Fibroblast of lung (primary cell): Measurements from ENCODE around the gene PVRIG. TPM values are rescaled to one million over a fixed set of nuclear protein-coding genes. Genes with fewer than 3 reads are reported as not detected.
A peak's percentile ranks its signal among the peaks of the same experiment; 100 is the strongest.
"Not testable (repeated sequence)": the region's sequence is repeated elsewhere in the genome, so short reads cannot be mapped to it uniquely, and the experiment has no call there.

Experiments
- DNase-seq, 2 donors: peaks; one replicate each; pipeline versions ENCODE4 v3.0.0 to v3.0.0-alpha.2; 2010; ENCODE audit warnings: low read depth in 2 of 2
- H2AFZ ChIP-seq: 2 replicates; pipeline ENCODE4 v1.5.1; 2012; ENCODE audit warnings: low read length, control low read depth, inconsistent platforms
- H3K27ac ChIP-seq: 2 replicates; pipeline ENCODE4 v1.5.1; 2011; ENCODE audit warnings: low read length, control low read depth; ENCODE audit not compliant: insufficient read depth
- H3K27me3 ChIP-seq: 2 replicates; pipeline ENCODE4 v1.5.1; 2011; ENCODE audit warnings: mild to moderate bottlenecking, low read length; ENCODE audit not compliant: control insufficient read depth, insufficient read depth
- H3K36me3 ChIP-seq: 2 replicates; pipeline ENCODE4 v1.5.1; 2011; ENCODE audit warnings: low read length; ENCODE audit not compliant: control insufficient read depth, insufficient read depth
- H3K4me1 ChIP-seq: 2 replicates; pipeline ENCODE4 v1.5.1; 2011; ENCODE audit warnings: low read length; ENCODE audit not compliant: control insufficient read depth, insufficient read depth; ENCODE audit errors: extremely low read depth
- H3K4me2 ChIP-seq: 2 replicates; pipeline ENCODE4 v1.5.1; 2011; ENCODE audit warnings: low read length, control low read depth; ENCODE audit not compliant: insufficient read depth; ENCODE audit errors: extremely low read depth
- H3K4me3 ChIP-seq, 4 experiments: fragments of 200-600 bp in 1 of 4; sonication (generic) in 1 of 4; replicated peaks in 1 of 4; 2 replicates each; pipeline ENCODE4 v1.5.1; 2011 to 2016; ENCODE audit warnings: low read length in 4 of 4, low read depth in 3 of 4, mild to moderate bottlenecking in 3 of 4, control low read depth in 2 of 4, inconsistent platforms in 1 of 4, mixed read lengths in 1 of 4; ENCODE audit not compliant: insufficient read depth in 1 of 4; ENCODE audit errors: control extremely low read depth in 1 of 4
- H3K79me2 ChIP-seq: 2 replicates; pipeline ENCODE4 v1.5.1; 2012; ENCODE audit warnings: mild to moderate bottlenecking, low read length, inconsistent platforms; ENCODE audit not compliant: control insufficient read depth, insufficient read depth
- H3K9ac ChIP-seq: 2 replicates; pipeline ENCODE4 v1.5.1; 2011; ENCODE audit warnings: mild to moderate bottlenecking, low read length, control low read depth; ENCODE audit not compliant: insufficient read depth
- H3K9me3 ChIP-seq: 2 replicates; pipeline ENCODE4 v1.5.1; 2012; ENCODE audit warnings: low read depth, low read length; ENCODE audit not compliant: control insufficient read depth, insufficient read depth
- H4K20me1 ChIP-seq: 2 replicates; pipeline ENCODE4 v1.5.1; 2011; ENCODE audit warnings: low read length; ENCODE audit not compliant: control insufficient read depth, insufficient read depth; ENCODE audit errors: extremely low read depth
- polyA plus RNA-seq, 2 donors: library from polyadenylated mRNA; depleted of rRNA in 1 of 2; stranded (reverse) in 1 of 2; unstranded in 1 of 2; fragments of >200 nt; gene quantifications; 2 replicates each; pipeline ENCODE4 v1.2.1, GENCODE V29; 2011 to 2012; ENCODE audit warnings: missing spikeins in 1 of 2
- total RNA-seq: library from RNA; depleted of rRNA; stranded (reverse); fragments of >200 nt; gene quantifications from 2 replicates; pipeline ENCODE4 v1.2.1, GENCODE V29; 2014

The PVRIG gene
- total and polyA plus RNA-seq, 2 donors (not counting 1 experiment from before 2014, with no cell fraction given) = not detected

GRCh38 chr7:100269306-100270045, 49.7 kb downstream of the PVRIG start:
- DNase-seq, H3K4me1 ChIP-seq, H3K4me2 ChIP-seq, H3K4me3 ChIP-seq, H3K79me2 ChIP-seq, H3K27me3 ChIP-seq, H2AFZ ChIP-seq, H3K9ac ChIP-seq, H3K27ac ChIP-seq, H3K9me3 ChIP-seq, H3K36me3 ChIP-seq, H4K20me1 ChIP-seq: not testable (repeated sequence)

GRCh38 chr7:100270046-100270918, 50.5 kb downstream of the PVRIG start:
- H3K9me3 ChIP-seq, H3K4me1 ChIP-seq, H3K79me2 ChIP-seq, H4K20me1 ChIP-seq, H2AFZ ChIP-seq, H3K36me3 ChIP-seq, H3K27ac ChIP-seq, H3K27me3 ChIP-seq, H3K9ac ChIP-seq: not testable (repeated sequence)
- DNase-seq = peak in 1 of 2 donors; percentile 36
- Histone ChIP-seq H3K4me2 (peak overlapping the region; percentile 90), H3K4me3 (peak overlapping the region; percentile 36 to 64 (median 43))

Other genes starting within 250 kb of the PVRIG start
- gene AZGP1, start 243.9 kb upstream of the PVRIG start, total RNA-seq = not detected in 2 replicates
- gene AZGP1, start 243.9 kb upstream of the PVRIG start, polyA plus RNA-seq = not detected in 2 replicates
- gene ZKSCAN1, start 204.4 kb upstream of the PVRIG start, total RNA-seq = 39.0 and 50.2 TPM in 2 replicates
- 21.0 and 25.3 TPM in 2 replicates for gene ZKSCAN1, start 204.4 kb upstream of the PVRIG start, polyA plus RNA-seq
- 11.1 and 12.1 TPM in 2 replicates for gene ZSCAN21, start 170.2 kb upstream of the PVRIG start, total RNA-seq
- gene ZSCAN21, start 170.2 kb upstream of the PVRIG start, polyA plus RNA-seq = 9.4 and 11.3 TPM in 2 replicates
- 26.8 and 30.8 TPM in 2 replicates for gene ZNF3, start 138.2 kb upstream of the PVRIG start, total RNA-seq
- 19.7 and 20.4 TPM in 2 replicates for gene ZNF3, start 138.2 kb upstream of the PVRIG start, polyA plus RNA-seq
- 43.1 and 71.0 TPM in 2 replicates for gene COPS6, start 131.0 kb upstream of the PVRIG start, total RNA-seq
- gene COPS6, start 131.0 kb upstream of the PVRIG start, polyA plus RNA-seq = 188 and 312 TPM in 2 replicates
- 16.7 and 24.4 TPM in 2 replicates for gene MCM7, start 118.6 kb upstream of the PVRIG start, total RNA-seq
- gene MCM7, start 118.6 kb upstream of the PVRIG start, polyA plus RNA-seq = 34.3 and 110 TPM in 2 replicates
- gene AP4M1, start 118.3 kb upstream of the PVRIG start, total RNA-seq = 17.2 and 30.3 TPM in 2 replicates
- 19.6 and 22.1 TPM in 2 replicates for gene AP4M1, start 118.3 kb upstream of the PVRIG start, polyA plus RNA-seq
- gene TAF6, start 100.6 kb upstream of the PVRIG start, total RNA-seq = 33.1 and 41.5 TPM in 2 replicates
- gene TAF6, start 100.6 kb upstream of the PVRIG start, polyA plus RNA-seq = 16.2 and 23.6 TPM in 2 replicates
- gene CNPY4, start 100.3 kb upstream of the PVRIG start, total RNA-seq = 21.6 and 38.3 TPM in 2 replicates
- 29.1 and 40.7 TPM in 2 replicates for gene CNPY4, start 100.3 kb upstream of the PVRIG start, polyA plus RNA-seq
- 1.8 and 2.5 TPM in 2 replicates for gene MBLAC1, start 93.0 kb upstream of the PVRIG start, total RNA-seq
- gene MBLAC1, start 93.0 kb upstream of the PVRIG start, polyA plus RNA-seq = 0.75 and 1.1 TPM in 2 replicates
- 95.0 and 110 TPM in 2 replicates for gene LAMTOR4, start 71.0 kb upstream of the PVRIG start, total RNA-seq
- 116 and 165 TPM in 2 replicates for gene LAMTOR4, start 71.0 kb upstream of the PVRIG start, polyA plus RNA-seq
- 5.6 and 5.9 TPM in 2 replicates for gene TRAPPC14, start 61.2 kb upstream of the PVRIG start, total RNA-seq
- 1.9 and 2.4 TPM in 2 replicates for gene TRAPPC14, start 61.2 kb upstream of the PVRIG start, polyA plus RNA-seq
- gene GAL3ST4, start 51.3 kb upstream of the PVRIG start, total RNA-seq = 3.9 and 7.1 TPM in 2 replicates
- gene GAL3ST4, start 51.3 kb upstream of the PVRIG start, polyA plus RNA-seq = 10.3 and 14.6 TPM in 2 replicates
- gene GPC2, start 42.6 kb upstream of the PVRIG start, total RNA-seq = 1.8 and 2.3 TPM in 2 replicates
- gene GPC2, start 42.6 kb upstream of the PVRIG start, polyA plus RNA-seq = 0.35 and 0.60 TPM in 2 replicates
- 0.50 and 0.77 TPM in 2 replicates for gene STAG3, start 42.0 kb upstream of the PVRIG start, total RNA-seq
- gene STAG3, start 42.0 kb upstream of the PVRIG start, polyA plus RNA-seq = 0.27 and 0.34 TPM in 2 replicates
- gene SPDYE3, start 87.8 kb downstream of the PVRIG start, total RNA-seq = not detected in 2 replicates
- gene SPDYE3, start 87.8 kb downstream of the PVRIG start, polyA plus RNA-seq = not detected in 2 replicates
- 3.6 and 4.3 TPM in 2 replicates for gene PILRB, start 138.2 kb downstream of the PVRIG start, total RNA-seq
- 6.5 and 8.8 TPM in 2 replicates for gene PILRB, start 138.2 kb downstream of the PVRIG start, polyA plus RNA-seq
- 0.33 TPM in 1 of 2 replicates, not detected in the other for gene PILRA, start 153.5 kb downstream of the PVRIG start, total RNA-seq
- 0.15 and 0.20 TPM in 2 replicates for gene PILRA, start 153.5 kb downstream of the PVRIG start, polyA plus RNA-seq
- 2.8 and 4.1 TPM in 2 replicates for gene ZCWPW1, start 208.8 kb downstream of the PVRIG start, total RNA-seq
- 0.64 and 1.1 TPM in 2 replicates for gene ZCWPW1, start 208.8 kb downstream of the PVRIG start, polyA plus RNA-seq
- gene MEPCE, start 209.9 kb downstream of the PVRIG start, total RNA-seq = 24.4 and 26.6 TPM in 2 replicates
- 11.4 and 17.6 TPM in 2 replicates for gene MEPCE, start 209.9 kb downstream of the PVRIG start, polyA plus RNA-seq
- 18.2 and 18.3 TPM in 2 replicates for gene PPP1R35, start 216.5 kb downstream of the PVRIG start, total RNA-seq
- gene PPP1R35, start 216.5 kb downstream of the PVRIG start, polyA plus RNA-seq = 7.0 and 9.8 TPM in 2 replicates
- gene SPACDR, start 244.3 kb downstream of the PVRIG start, total RNA-seq = under 0.01 and 0.50 TPM in 2 replicates
- 0.25 and 0.60 TPM in 2 replicates for gene SPACDR, start 244.3 kb downstream of the PVRIG start, polyA plus RNA-seq